ENCODE results near the gene DIDO1.

The DIDO1 gene

DNA sequence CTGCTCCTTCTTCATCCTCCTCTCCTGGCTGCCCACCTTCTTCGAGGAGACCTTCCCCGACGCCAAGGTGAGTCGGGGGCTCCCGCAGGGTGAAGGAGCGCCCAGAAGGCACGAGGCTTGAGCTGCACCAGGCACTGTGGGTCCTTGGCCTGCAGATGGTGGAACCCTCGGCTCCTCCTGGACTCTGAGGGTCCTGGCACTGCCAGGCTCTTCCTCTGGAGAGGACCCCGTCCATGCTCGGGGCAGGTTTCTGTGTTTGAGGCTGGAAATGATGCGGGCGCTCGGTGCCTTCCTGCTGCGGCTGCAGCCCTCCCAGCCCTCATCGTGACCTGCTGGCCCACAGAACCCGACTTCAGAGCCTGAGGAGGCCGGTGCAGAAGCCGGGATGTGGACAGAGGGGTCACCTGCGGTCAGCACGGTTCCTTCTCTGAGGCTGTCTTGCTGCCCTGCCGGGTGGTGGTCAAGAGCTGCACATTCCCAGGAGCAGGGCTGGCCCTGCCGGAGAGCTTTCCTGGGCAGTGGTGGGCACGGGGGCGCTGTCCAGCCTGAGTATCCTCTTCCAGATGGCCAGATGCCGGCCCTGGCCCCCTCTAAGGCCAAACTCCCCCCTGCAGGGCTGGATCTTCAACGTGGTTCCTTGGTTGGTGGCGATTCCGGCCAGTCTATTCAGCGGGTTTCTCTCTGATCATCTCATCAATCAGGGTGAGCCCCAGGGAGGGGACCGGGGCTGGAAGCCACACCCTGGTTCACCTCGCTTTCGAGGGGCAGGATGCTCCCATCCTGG lies 37.5 kb upstream of the DIDO1 start:
- Histone ChIP-seq H3K9me3 (ENCODE audit: control insufficient read depth, low read length) (no peaks in the 10 kb centered on the region), H2BK12ac (ENCODE audit: low read length in 2 of 2) (no peak overlapping the region), H3K4me3 (ENCODE audit: insufficient read depth in 1 of 2, low read depth in 1 of 2, low read length in 2 of 2) (no peak overlapping the region), H3K4me2 (ENCODE audit: low read length, poor library complexity, severe bottlenecking) (no peak overlapping the region), H3K9ac (ENCODE audit: low read length) (no peak overlapping the region), H3K79me1 (replicated peaks; ENCODE audit: low read length, poor library complexity, severe bottlenecking) (no peaks in the 10 kb centered on the region), H2BK5ac (ENCODE audit: low read depth, low read length, poor library complexity, severe bottlenecking) (no peak overlapping the region), H2AK5ac (ENCODE audit: low read length, severe bottlenecking) (no peak overlapping the region), H3K14ac (ENCODE audit: low read length in 2 of 2) (no peak overlapping the region), H3K4ac (ENCODE audit: low read depth in 1 of 2, low read length in 2 of 2) (no peak overlapping the region), H2AFZ (ENCODE audit: low read depth, low read length) (no peak overlapping the region), H3K4me1 (ENCODE audit: control insufficient read depth, insufficient read depth, low read depth, low read length) (peaks cover 2% of the 10 kb centered on the region), H4K8ac (ENCODE audit: low read length) (no peak overlapping the region), H2BK15ac (ENCODE audit: low read depth, poor library complexity, severe bottlenecking) (no peak overlapping the region), H3K36me3 (ENCODE audit: control insufficient read depth in 1 of 2, insufficient read depth in 2 of 2, low read depth in 1 of 2, low read length in 2 of 2) (peaks cover 0 to 21% of the 10 kb centered on the region in 2 experiments), H3K27me3 (ENCODE audit: control insufficient read depth in 1 of 2, insufficient read depth in 1 of 2, low read length in 2 of 2) (peaks cover 14 to 32% of the 10 kb centered on the region in 2 experiments), H4K91ac (ENCODE audit: low read length) (no peak overlapping the region), H2BK120ac (ENCODE audit: low read depth, low read length) (no peak overlapping the region), H3K18ac (ENCODE audit: low read depth in 1 of 2, low read length in 2 of 2) (no peak overlapping the region), H3K23ac (ENCODE audit: low read length in 2 of 2) (no peak overlapping the region), H3K27ac (ENCODE audit: low read length, poor library complexity, severe bottlenecking) (no peak overlapping the region)
- DNase-seq: no peak
- WGBS: 91% methylated on average over 32 of the region's 32 CpGs

DNA sequence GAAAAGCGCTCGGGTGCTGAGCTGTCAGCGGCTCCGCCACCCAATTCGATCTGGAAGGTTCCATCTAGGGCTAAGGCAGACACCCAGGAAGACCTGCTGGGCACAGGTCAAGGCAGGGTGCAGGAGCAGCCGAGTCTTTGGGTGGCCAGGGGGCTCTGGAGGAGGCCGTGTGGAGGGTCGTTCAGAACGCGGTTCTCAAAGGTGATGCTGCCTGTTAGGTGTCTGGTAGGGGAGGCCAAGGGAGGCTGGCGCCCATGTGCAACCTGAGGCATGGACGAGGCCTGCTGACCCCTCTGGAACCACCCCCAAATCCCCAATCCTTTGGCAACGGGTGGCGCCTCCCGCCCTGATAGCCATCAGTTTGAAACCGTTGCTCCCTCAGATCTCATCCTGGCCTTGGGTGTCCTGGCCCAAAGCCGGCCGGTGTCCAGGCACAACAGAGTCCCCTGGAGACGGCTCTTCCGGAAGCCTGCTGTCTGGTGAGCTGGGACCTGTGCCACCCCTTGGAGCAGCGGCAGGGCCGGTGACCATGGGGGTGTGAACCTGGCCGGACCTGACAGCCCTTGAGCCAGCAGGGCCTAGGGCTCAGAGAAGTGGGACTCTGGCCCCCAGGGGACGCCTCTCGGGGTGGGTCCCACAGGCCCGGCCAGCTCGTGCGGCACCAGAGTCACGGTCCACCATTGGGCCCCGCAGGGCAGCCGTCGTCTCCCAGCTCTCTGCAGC lies 36.7 kb upstream of the DIDO1 start:
- no peak overlapping the region for H2BK120ac ChIP-seq (ENCODE audit: low read depth, low read length)
- H3K9ac ChIP-seq (ENCODE audit: low read length): no peak overlapping the region
- H3K4me3 ChIP-seq (ENCODE audit: insufficient read depth in 1 of 2, low read depth in 1 of 2, low read length in 2 of 2): no peak overlapping the region
- no peaks in the 10 kb centered on the region for H3K9me3 ChIP-seq (ENCODE audit: control insufficient read depth, low read length)
- H2AK5ac ChIP-seq (ENCODE audit: low read length, severe bottlenecking): no peak overlapping the region
- no peak overlapping the region for H2BK12ac ChIP-seq (ENCODE audit: low read length in 2 of 2)
- no peak for DNase-seq
- no peak overlapping the region for H3K23ac ChIP-seq (ENCODE audit: low read length in 2 of 2)
- peaks cover under 1 to 21% of the 10 kb centered on the region in 2 experiments for H3K36me3 ChIP-seq (ENCODE audit: control insufficient read depth in 1 of 2, insufficient read depth in 2 of 2, low read depth in 1 of 2, low read length in 2 of 2)
- H4K91ac ChIP-seq (ENCODE audit: low read length): peak overlapping the region; percentile 9
- no peak overlapping the region for H4K8ac ChIP-seq (ENCODE audit: low read length)
- no peak overlapping the region for H2BK15ac ChIP-seq (ENCODE audit: low read depth, poor library complexity, severe bottlenecking)
- H3K27me3 ChIP-seq (ENCODE audit: control insufficient read depth in 1 of 2, insufficient read depth in 1 of 2, low read length in 2 of 2): peaks cover 11 to 27% of the 10 kb centered on the region in 2 experiments
- H3K18ac ChIP-seq (ENCODE audit: low read depth in 1 of 2, low read length in 2 of 2): no peak overlapping the region
- peaks cover 2% of the 10 kb centered on the region for H3K4me1 ChIP-seq (ENCODE audit: control insufficient read depth, insufficient read depth, low read depth, low read length)
- no peak overlapping the region for H3K27ac ChIP-seq (ENCODE audit: low read length, poor library complexity, severe bottlenecking)
- no peaks in the 10 kb centered on the region for H3K79me1 ChIP-seq (replicated peaks; ENCODE audit: low read length, poor library complexity, severe bottlenecking)
- H3K14ac ChIP-seq (ENCODE audit: low read length in 2 of 2): no peak overlapping the region
- WGBS: 96% methylated on average over 28 of the region's 32 CpGs
- no peak overlapping the region for H2AFZ ChIP-seq (ENCODE audit: low read depth, low read length)
- no peak overlapping the region for H3K4ac ChIP-seq (ENCODE audit: low read depth in 1 of 2, low read length in 2 of 2)
- H2BK5ac ChIP-seq (ENCODE audit: low read depth, low read length, poor library complexity, severe bottlenecking): no peak overlapping the region
- H3K4me2 ChIP-seq (ENCODE audit: low read length, poor library complexity, severe bottlenecking): no peak overlapping the region

DNA sequence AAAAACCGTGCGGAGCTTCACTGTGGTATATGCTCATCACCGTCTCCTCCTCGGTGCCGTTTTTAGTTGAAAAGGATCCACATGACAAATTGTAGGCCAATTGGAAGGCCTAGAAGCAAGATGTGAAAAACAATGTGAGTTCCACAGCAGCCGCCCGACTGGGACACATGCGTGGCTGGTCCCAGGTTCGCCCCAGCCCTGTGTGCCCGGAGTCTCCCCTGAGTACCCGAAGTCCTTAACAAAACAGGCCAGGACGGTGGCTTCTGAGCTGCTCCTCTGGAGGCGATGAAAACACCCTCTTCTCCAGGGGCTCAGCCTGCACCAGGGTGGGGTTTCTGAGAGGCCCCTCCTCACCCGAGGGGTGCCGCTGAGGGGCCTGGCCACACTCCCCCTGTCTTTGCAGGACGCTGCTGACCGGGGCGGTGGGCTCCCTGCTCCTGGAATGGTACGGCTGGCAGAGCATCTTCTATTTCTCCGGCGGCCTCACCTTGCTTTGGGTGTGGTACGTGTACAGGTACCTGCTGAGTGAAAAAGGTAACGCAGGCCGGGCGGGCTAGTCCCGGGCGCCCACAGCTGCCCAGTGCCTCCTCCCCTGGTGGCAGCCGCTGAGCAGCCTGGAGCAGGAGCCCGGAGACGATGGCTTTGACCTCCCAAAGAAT lies 36.0 kb upstream of the DIDO1 start:
- H2BK5ac ChIP-seq (ENCODE audit: low read depth, low read length, poor library complexity, severe bottlenecking): no peak overlapping the region
- H3K9me3 ChIP-seq (ENCODE audit: control insufficient read depth, low read length): no peaks in the 10 kb centered on the region
- no peak overlapping the region for H2BK12ac ChIP-seq (ENCODE audit: low read length in 2 of 2)
- H4K91ac ChIP-seq (ENCODE audit: low read length): no peak overlapping the region
- no peak overlapping the region for H3K4me3 ChIP-seq (ENCODE audit: insufficient read depth in 1 of 2, low read depth in 1 of 2, low read length in 2 of 2)
- no peak overlapping the region for H3K9ac ChIP-seq (ENCODE audit: low read length)
- H3K36me3 ChIP-seq (ENCODE audit: control insufficient read depth in 1 of 2, insufficient read depth in 2 of 2, low read depth in 1 of 2, low read length in 2 of 2): peaks cover 4 to 26% of the 10 kb centered on the region in 2 experiments
- H3K14ac ChIP-seq (ENCODE audit: low read length in 2 of 2): no peak overlapping the region
- no peak overlapping the region for H3K27ac ChIP-seq (ENCODE audit: low read length, poor library complexity, severe bottlenecking)
- H3K79me1 ChIP-seq (replicated peaks; ENCODE audit: low read length, poor library complexity, severe bottlenecking): no peaks in the 10 kb centered on the region
- no peak overlapping the region for H3K18ac ChIP-seq (ENCODE audit: low read depth in 1 of 2, low read length in 2 of 2)
- 96% methylated on average over 30 of the region's 30 CpGs for WGBS
- no peak overlapping the region for H3K4me2 ChIP-seq (ENCODE audit: low read length, poor library complexity, severe bottlenecking)
- H4K8ac ChIP-seq (ENCODE audit: low read length): no peak overlapping the region
- no peak overlapping the region for H2AK5ac ChIP-seq (ENCODE audit: low read length, severe bottlenecking)
- H2BK120ac ChIP-seq (ENCODE audit: low read depth, low read length): no peak overlapping the region
- H3K23ac ChIP-seq (ENCODE audit: low read length in 2 of 2): no peak overlapping the region
- no peak overlapping the region for H3K4ac ChIP-seq (ENCODE audit: low read depth in 1 of 2, low read length in 2 of 2)
- H3K27me3 ChIP-seq (ENCODE audit: control insufficient read depth in 1 of 2, insufficient read depth in 1 of 2, low read length in 2 of 2): peaks cover 11 to 22% of the 10 kb centered on the region in 2 experiments
- no peak overlapping the region for H2BK15ac ChIP-seq (ENCODE audit: low read depth, poor library complexity, severe bottlenecking)
- no peak overlapping the region for H2AFZ ChIP-seq (ENCODE audit: low read depth, low read length)
- peaks cover 2% of the 10 kb centered on the region for H3K4me1 ChIP-seq (ENCODE audit: control insufficient read depth, insufficient read depth, low read depth, low read length)
- DNase-seq: no peak

- H3K36me3 ChIP-seq (ENCODE audit: control insufficient read depth in 1 of 2, insufficient read depth in 2 of 2, low read depth in 1 of 2, low read length in 2 of 2): peaks cover 4 to 28% of the 10 kb centered on the region in 2 experiments
- no peak overlapping the region for H2AK5ac ChIP-seq (ENCODE audit: low read length, severe bottlenecking)
- H3K4ac ChIP-seq (ENCODE audit: low read depth in 1 of 2, low read length in 2 of 2): no peak overlapping the region
- peaks cover 11 to 22% of the 10 kb centered on the region in 2 experiments for H3K27me3 ChIP-seq (ENCODE audit: control insufficient read depth in 1 of 2, insufficient read depth in 1 of 2, low read length in 2 of 2)
- WGBS: 96% methylated on average over 4 of the region's 8 CpGs
- H3K14ac ChIP-seq (ENCODE audit: low read length in 2 of 2): no peak overlapping the region
- no peak overlapping the region for H2BK15ac ChIP-seq (ENCODE audit: low read depth, poor library complexity, severe bottlenecking)
- H3K23ac ChIP-seq (ENCODE audit: low read length in 2 of 2): no peak overlapping the region
- H2BK12ac ChIP-seq (ENCODE audit: low read length in 2 of 2): no peak overlapping the region
- no peak overlapping the region for H3K27ac ChIP-seq (ENCODE audit: low read length, poor library complexity, severe bottlenecking)
- H4K8ac ChIP-seq (ENCODE audit: low read length): no peak overlapping the region
- no peaks in the 10 kb centered on the region for H3K9me3 ChIP-seq (ENCODE audit: control insufficient read depth, low read length)
- no peak overlapping the region for H3K4me2 ChIP-seq (ENCODE audit: low read length, poor library complexity, severe bottlenecking)
- H2AFZ ChIP-seq (ENCODE audit: low read depth, low read length): no peak overlapping the region
- H3K9ac ChIP-seq (ENCODE audit: low read length): no peak overlapping the region
- H3K79me1 ChIP-seq (replicated peaks; ENCODE audit: low read length, poor library complexity, severe bottlenecking): no peaks in the 10 kb centered on the region
- H3K18ac ChIP-seq (ENCODE audit: low read depth in 1 of 2, low read length in 2 of 2): no peak overlapping the region
- H3K4me1 ChIP-seq (ENCODE audit: control insufficient read depth, insufficient read depth, low read depth, low read length): peaks cover 2% of the 10 kb centered on the region
- no peak overlapping the region for H3K4me3 ChIP-seq (ENCODE audit: insufficient read depth in 1 of 2, low read depth in 1 of 2, low read length in 2 of 2)
- DNase-seq: no peak
- no peak overlapping the region for H4K91ac ChIP-seq (ENCODE audit: low read length)
- H2BK5ac ChIP-seq (ENCODE audit: low read depth, low read length, poor library complexity, severe bottlenecking): no peak overlapping the region
- no peak overlapping the region for H2BK120ac ChIP-seq (ENCODE audit: low read depth, low read length)
Observed at GRCh38 chr20:62961799-62962198, 35.5 kb upstream of the DIDO1 start.
